ENCODE results near the gene WDR5.

DNA sequence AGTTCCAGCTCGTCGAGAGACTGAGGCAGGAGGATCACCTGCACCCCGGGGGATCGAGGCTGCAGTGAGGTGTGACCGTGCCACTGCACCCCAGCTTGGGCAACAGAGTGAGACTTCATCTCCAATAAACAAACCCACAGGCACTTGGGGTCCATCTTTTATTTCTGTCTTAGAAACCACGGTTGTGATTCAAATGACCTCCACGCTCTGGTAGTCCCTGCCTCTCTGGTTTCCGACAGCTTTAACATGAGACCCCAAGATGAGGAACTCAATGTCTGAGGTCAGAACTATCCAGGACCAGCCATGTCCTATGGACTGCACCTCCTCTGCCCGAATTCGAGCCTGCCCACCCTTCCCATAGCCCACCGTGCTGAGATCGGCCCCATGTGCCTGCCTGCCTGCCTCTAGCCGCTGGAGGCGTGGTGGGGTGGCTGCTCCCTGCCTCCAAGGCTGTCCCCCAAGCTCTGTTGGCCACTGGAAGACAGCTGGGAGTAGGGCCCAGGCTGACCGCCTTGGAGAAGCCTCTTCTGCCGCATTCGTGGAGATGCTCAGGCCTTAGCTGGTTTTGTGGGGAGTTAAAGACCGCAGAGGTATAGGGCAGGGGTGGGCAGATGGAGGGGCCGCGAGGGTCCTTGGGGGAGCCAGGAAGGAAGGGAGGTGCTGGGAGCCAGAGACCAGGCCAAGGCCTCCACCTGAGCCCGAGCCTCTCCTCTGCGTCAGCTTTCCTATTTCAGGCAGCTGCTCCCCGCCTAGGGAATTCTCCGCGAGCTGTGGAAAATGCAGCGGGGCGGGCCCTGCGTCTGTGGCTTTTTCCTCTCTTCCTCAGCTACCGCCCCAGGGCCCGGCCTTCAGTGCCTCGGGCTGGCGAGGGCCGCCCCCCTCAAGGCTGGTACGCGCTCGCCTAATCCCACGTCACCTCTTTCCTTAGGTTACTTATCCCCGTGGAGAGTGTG lies 6.9 kb upstream of the WDR5 start:
- TF ChIP-seq, protein P1, sequence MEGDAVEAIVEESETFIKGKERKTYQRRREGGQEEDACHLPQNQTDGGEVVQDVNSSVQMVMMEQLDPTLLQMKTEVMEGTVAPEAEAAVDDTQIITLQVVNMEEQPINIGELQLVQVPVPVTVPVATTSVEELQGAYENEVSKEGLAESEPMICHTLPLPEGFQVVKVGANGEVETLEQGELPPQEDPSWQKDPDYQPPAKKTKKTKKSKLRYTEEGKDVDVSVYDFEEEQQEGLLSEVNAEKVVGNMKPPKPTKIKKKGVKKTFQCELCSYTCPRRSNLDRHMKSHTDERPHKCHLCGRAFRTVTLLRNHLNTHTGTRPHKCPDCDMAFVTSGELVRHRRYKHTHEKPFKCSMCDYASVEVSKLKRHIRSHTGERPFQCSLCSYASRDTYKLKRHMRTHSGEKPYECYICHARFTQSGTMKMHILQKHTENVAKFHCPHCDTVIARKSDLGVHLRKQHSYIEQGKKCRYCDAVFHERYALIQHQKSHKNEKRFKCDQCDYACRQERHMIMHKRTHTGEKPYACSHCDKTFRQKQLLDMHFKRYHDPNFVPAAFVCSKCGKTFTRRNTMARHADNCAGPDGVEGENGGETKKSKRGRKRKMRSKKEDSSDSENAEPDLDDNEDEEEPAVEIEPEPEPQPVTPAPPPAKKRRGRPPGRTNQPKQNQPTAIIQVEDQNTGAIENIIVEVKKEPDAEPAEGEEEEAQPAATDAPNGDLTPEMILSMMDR (IDR thresholded peaks at IDR 0.05): no peak
- TF ChIP-seq POLR2A (IDR thresholded peaks at IDR 0.05): peak in 1 of 2 donors; percentile 15
